ENCODE results near the gene LAMTOR4.

DNA sequence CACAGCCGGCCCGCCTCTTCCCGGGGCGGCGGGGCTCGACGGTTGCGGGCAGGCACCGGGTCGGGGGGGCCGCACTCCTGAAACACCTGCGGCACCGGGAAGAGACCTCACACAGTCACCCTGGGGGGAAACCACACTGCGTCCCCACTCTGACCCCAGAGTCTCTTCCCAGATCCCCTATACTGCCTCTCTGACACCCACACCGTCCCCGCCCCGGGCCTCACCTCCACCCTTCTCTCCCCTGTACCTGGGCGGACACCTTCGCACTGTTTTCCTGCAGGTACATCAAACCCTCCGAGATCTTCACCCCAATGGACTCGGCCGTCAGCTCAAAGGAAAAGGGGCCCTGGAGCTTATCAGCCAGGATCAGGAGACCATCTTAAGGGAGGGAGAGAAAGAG is 23.1 kb downstream of the LAMTOR4 start:
- TF ChIP-seq, protein P1, sequence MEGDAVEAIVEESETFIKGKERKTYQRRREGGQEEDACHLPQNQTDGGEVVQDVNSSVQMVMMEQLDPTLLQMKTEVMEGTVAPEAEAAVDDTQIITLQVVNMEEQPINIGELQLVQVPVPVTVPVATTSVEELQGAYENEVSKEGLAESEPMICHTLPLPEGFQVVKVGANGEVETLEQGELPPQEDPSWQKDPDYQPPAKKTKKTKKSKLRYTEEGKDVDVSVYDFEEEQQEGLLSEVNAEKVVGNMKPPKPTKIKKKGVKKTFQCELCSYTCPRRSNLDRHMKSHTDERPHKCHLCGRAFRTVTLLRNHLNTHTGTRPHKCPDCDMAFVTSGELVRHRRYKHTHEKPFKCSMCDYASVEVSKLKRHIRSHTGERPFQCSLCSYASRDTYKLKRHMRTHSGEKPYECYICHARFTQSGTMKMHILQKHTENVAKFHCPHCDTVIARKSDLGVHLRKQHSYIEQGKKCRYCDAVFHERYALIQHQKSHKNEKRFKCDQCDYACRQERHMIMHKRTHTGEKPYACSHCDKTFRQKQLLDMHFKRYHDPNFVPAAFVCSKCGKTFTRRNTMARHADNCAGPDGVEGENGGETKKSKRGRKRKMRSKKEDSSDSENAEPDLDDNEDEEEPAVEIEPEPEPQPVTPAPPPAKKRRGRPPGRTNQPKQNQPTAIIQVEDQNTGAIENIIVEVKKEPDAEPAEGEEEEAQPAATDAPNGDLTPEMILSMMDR (IDR thresholded peaks at IDR 0.05 in 4 of 5, conservative IDR thresholded peaks at IDR 0.05 in 1 of 5), result no peak
- TF ChIP-seq POLR2A (IDR thresholded peaks at IDR 0.05), result no peak
